Measurements from ENCODE around the gene PSMB5. TPM values are rescaled to one million over a fixed set of nuclear protein-coding genes. Genes with fewer than 3 reads are reported as not detected.
A peak's percentile ranks its signal among the peaks of the same experiment; 100 is the strongest.

Gene PSMB5
- total RNA-seq, 4 donors from 2014 or later: 75.7 to 215 (median 113) TPM

GRCh38 chr14:22984959-22985658 is 49.6 kb downstream of the PSMB5 start:
- Histone ChIP-seq H3K36me3 (no peaks in the 10 kb centered on the region), H3K27me3 (no peaks in the 10 kb centered on the region), H3K27ac (no peak overlapping the region), H3K4me3 (replicated peaks in 1 of 3) (no peak overlapping the region), H3K4me1 (peaks cover 4 to 13% of the 10 kb centered on the region in 2 donors), H3K9me3 (no peaks in the 10 kb centered on the region)
- WGBS, 2 donors: 92 to 95% methylated on average over 6 of the region's 6 CpGs
- intact Hi-C loops (cut with DNase I): loop anchor here (10.0 kb wide), 1 partner anchor 50 kb away; no protein-coding TSS in a partner anchor
- no peak for TF ChIP-seq POLR2A (IDR thresholded peaks at IDR 0.05)
- DNase-seq: no peak

- intact Hi-C loops (cut with DNase I): loop anchor here (10.0 kb wide), 1 partner anchor 48 kb away; no protein-coding TSS in a partner anchor
- peak within 1 kb of the TSS; percentile 41 to 73 (median 63) for H3K4me3 ChIP-seq (replicated peaks in 1 of 3)
- 1% methylated on average over 35 to 46 of the region's 48 CpGs for WGBS, 2 donors
- no peaks in the 10 kb centered on the region for H3K36me3 ChIP-seq
- H3K27me3 ChIP-seq: no peaks in the 10 kb centered on the region
- DNase-seq: peak; percentile 91 to 95
- TF ChIP-seq POLR2A (IDR thresholded peaks at IDR 0.05): peak; percentile 20 to 74
- TF ChIP-seq CTCF (IDR thresholded peaks at IDR 0.05): peak in 1 of 6 experiments; percentile 18
- peak within 1 kb of the TSS; percentile 81 to 87 (median 87) for H3K27ac ChIP-seq
- H3K9me3 ChIP-seq: no peaks in the 10 kb centered on the region
- H3K4me1 ChIP-seq: peaks cover 24 to 38% of the 10 kb centered on the region in 2 donors
Measured at GRCh38 chr14:22982477-22983245, 52.0 kb downstream of the PSMB5 start, which contains the start of gene AJUBA. Gene AJUBA, minus strand, starts transcription at chr14:22982551. Its CDS starts 285 bp downstream, at chr14:22982266.

- intact Hi-C loops (cut with DNase I): loop anchor here (10.0 kb wide), 1 partner anchor 47 kb away; no protein-coding TSS in a partner anchor
- 2 to 3% methylated on average over 8 to 20 of the region's 51 CpGs for WGBS, 2 donors
- H3K9me3 ChIP-seq: no peaks in the 10 kb centered on the region
- H3K27me3 ChIP-seq: no peaks in the 10 kb centered on the region
- peaks cover 30 to 44% of the 10 kb centered on the region in 2 donors for H3K4me1 ChIP-seq
- H3K36me3 ChIP-seq: no peaks in the 10 kb centered on the region
- DNase-seq: no peak
- TF ChIP-seq CTCF (IDR thresholded peaks at IDR 0.05) (no peak), POLR2A (IDR thresholded peaks at IDR 0.05) (no peak)
- H3K27ac ChIP-seq: peak overlapping the region; percentile 81 to 87 (median 87)
- peak overlapping the region; percentile 41 to 73 (median 63) for H3K4me3 ChIP-seq (replicated peaks in 1 of 3)
Measured at GRCh38 chr14:22981876-22982476, 52.7 kb downstream of the PSMB5 start.

- no peaks in the 10 kb centered on the region for H3K27me3 ChIP-seq
- intact Hi-C loops (cut with DNase I): loop anchor here (10.0 kb wide), 1 partner anchor 46 kb away; no protein-coding TSS in a partner anchor
- WGBS, 2 donors: 2% methylated on average over 17 to 31 of the region's 76 CpGs
- H3K27ac ChIP-seq: peak overlapping the region; percentile 81 to 87 (median 87)
- H3K36me3 ChIP-seq: no peaks in the 10 kb centered on the region
- H3K4me1 ChIP-seq: peaks cover 32 to 51% of the 10 kb centered on the region in 2 donors
- no peaks in the 10 kb centered on the region for H3K9me3 ChIP-seq
- H3K4me3 ChIP-seq (replicated peaks in 1 of 3): peak overlapping the region; percentile 41 to 73 (median 63)
- DNase-seq: peak; percentile 47 to 56
- TF ChIP-seq CTCF (IDR thresholded peaks at IDR 0.05) (no peak), POLR2A (IDR thresholded peaks at IDR 0.05) (no peak)
Measured at GRCh38 chr14:22981090-22981875, 53.4 kb downstream of the PSMB5 start.
